WTC11 (cell line): ENCODE results near the gene BORCS8.

Experiments
- NFATC4 ChIP-seq: fragments of 250-450 bp; sonication (Bioruptor Pico); IDR thresholded peaks from 2 replicates; pipeline ENCODE4 v1.9.0; 2021; ENCODE audit warnings: mild to moderate bottlenecking
- TF ChIP-seq, protein P1 (sequence below): sonication (generic); formaldehyde crosslinking; IDR thresholded peaks from 2 replicates; pipeline ENCODE4 v1.8.1; 2023; ENCODE audit warnings: mild to moderate bottlenecking, missing genetic modification reagents, moderate library complexity
- TF ChIP-seq, protein P2 (sequence below): sonication (generic); formaldehyde crosslinking; conservative IDR thresholded peaks from 2 replicates; pipeline ENCODE4 v1.8.1; 2023; ENCODE audit warnings: mild to moderate bottlenecking, low read depth, missing genetic modification reagents, moderate library complexity
- TF ChIP-seq, protein P3 (sequence below): sonication (generic); formaldehyde crosslinking; IDR thresholded peaks from 2 replicates; pipeline ENCODE4 v1.8.0; 2023; ENCODE audit warnings: mild to moderate bottlenecking, missing genetic modification reagents
- TF ChIP-seq, protein P4 (sequence below): sonication (generic); formaldehyde crosslinking; IDR thresholded peaks from 2 replicates; pipeline ENCODE4 v1.8.0; 2022; ENCODE audit warnings: mild to moderate bottlenecking, missing genetic modification reagents

DNA sequence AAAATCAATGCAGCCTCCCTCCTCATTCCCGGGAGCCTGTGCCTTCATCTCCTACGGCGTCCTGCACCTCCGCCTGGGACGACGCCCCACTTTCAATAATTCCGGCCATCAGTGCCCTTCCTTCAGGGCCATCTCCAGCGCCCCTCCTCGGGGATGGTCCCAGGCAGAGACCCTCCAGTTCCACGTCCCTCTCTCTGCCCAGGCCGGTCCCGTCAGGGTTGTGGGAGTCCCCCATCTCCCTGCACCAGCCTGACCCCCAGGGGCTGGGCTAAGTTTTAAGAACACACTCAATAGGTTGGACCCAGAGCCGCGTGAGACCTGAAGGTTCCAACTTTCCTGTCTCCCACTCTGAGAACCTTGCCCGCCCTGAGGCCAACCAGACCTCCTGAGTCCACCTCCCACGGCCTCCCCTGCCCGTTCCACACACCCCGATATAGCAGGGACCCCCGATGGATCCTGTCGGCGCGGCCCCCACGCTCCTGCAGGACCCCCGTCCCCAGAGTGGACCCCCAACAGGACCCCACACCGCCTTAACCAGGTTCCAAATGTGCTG, 54.3 kb downstream of the BORCS8 start:
- TF ChIP-seq, protein P1, sequence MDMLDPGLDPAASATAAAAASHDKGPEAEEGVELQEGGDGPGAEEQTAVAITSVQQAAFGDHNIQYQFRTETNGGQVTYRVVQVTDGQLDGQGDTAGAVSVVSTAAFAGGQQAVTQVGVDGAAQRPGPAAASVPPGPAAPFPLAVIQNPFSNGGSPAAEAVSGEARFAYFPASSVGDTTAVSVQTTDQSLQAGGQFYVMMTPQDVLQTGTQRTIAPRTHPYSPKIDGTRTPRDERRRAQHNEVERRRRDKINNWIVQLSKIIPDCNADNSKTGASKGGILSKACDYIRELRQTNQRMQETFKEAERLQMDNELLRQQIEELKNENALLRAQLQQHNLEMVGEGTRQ (CRISPR knock-in tag) = no peak
- TF ChIP-seq, protein P2, sequence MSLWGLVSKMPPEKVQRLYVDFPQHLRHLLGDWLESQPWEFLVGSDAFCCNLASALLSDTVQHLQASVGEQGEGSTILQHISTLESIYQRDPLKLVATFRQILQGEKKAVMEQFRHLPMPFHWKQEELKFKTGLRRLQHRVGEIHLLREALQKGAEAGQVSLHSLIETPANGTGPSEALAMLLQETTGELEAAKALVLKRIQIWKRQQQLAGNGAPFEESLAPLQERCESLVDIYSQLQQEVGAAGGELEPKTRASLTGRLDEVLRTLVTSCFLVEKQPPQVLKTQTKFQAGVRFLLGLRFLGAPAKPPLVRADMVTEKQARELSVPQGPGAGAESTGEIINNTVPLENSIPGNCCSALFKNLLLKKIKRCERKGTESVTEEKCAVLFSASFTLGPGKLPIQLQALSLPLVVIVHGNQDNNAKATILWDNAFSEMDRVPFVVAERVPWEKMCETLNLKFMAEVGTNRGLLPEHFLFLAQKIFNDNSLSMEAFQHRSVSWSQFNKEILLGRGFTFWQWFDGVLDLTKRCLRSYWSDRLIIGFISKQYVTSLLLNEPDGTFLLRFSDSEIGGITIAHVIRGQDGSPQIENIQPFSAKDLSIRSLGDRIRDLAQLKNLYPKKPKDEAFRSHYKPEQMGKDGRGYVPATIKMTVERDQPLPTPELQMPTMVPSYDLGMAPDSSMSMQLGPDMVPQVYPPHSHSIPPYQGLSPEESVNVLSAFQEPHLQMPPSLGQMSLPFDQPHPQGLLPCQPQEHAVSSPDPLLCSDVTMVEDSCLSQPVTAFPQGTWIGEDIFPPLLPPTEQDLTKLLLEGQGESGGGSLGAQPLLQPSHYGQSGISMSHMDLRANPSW (CRISPR knock-in tag) = no peak
- TF ChIP-seq NFATC4 (CRISPR knock-in tag) = no peak
- TF ChIP-seq, protein P3, sequence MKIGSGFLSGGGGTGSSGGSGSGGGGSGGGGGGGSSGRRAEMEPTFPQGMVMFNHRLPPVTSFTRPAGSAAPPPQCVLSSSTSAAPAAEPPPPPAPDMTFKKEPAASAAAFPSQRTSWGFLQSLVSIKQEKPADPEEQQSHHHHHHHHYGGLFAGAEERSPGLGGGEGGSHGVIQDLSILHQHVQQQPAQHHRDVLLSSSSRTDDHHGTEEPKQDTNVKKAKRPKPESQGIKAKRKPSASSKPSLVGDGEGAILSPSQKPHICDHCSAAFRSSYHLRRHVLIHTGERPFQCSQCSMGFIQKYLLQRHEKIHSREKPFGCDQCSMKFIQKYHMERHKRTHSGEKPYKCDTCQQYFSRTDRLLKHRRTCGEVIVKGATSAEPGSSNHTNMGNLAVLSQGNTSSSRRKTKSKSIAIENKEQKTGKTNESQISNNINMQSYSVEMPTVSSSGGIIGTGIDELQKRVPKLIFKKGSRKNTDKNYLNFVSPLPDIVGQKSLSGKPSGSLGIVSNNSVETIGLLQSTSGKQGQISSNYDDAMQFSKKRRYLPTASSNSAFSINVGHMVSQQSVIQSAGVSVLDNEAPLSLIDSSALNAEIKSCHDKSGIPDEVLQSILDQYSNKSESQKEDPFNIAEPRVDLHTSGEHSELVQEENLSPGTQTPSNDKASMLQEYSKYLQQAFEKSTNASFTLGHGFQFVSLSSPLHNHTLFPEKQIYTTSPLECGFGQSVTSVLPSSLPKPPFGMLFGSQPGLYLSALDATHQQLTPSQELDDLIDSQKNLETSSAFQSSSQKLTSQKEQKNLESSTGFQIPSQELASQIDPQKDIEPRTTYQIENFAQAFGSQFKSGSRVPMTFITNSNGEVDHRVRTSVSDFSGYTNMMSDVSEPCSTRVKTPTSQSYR = no peak
- TF ChIP-seq, protein P4, sequence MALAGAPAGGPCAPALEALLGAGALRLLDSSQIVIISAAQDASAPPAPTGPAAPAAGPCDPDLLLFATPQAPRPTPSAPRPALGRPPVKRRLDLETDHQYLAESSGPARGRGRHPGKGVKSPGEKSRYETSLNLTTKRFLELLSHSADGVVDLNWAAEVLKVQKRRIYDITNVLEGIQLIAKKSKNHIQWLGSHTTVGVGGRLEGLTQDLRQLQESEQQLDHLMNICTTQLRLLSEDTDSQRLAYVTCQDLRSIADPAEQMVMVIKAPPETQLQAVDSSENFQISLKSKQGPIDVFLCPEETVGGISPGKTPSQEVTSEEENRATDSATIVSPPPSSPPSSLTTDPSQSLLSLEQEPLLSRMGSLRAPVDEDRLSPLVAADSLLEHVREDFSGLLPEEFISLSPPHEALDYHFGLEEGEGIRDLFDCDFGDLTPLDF = no peak
